Measurements from ENCODE around the gene CAST.

Gene CAST

DNA sequence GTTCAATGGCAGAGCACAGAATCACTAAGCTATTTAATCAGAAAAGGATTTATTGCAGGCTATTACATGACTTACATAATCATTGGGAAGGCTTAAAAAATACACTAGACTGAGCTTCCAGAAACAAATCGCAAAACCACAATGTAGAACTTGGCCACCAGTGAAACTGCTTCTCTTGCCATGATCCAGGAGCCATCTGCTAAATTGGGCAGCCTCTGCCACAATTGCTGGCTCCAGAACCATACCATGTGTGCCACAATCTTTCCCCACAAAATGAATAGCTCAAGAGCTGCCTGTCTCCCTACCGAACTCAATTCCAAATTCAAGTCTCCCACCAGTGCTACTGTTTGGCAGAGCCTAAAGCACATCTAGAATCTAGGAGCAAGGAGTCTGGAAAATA, 155.3 kb downstream of the CAST start:
- in situ Hi-C loops (cut with HindIII; ENCODE audit: low sequenced_read_pairs) = no loop called here
- DNase-seq (ENCODE audit: low read depth) = no peak
- H3K4me3 ChIP-seq (ENCODE audit: low read depth, low read length) = no peak overlapping the region
- TF ChIP-seq, protein P1, sequence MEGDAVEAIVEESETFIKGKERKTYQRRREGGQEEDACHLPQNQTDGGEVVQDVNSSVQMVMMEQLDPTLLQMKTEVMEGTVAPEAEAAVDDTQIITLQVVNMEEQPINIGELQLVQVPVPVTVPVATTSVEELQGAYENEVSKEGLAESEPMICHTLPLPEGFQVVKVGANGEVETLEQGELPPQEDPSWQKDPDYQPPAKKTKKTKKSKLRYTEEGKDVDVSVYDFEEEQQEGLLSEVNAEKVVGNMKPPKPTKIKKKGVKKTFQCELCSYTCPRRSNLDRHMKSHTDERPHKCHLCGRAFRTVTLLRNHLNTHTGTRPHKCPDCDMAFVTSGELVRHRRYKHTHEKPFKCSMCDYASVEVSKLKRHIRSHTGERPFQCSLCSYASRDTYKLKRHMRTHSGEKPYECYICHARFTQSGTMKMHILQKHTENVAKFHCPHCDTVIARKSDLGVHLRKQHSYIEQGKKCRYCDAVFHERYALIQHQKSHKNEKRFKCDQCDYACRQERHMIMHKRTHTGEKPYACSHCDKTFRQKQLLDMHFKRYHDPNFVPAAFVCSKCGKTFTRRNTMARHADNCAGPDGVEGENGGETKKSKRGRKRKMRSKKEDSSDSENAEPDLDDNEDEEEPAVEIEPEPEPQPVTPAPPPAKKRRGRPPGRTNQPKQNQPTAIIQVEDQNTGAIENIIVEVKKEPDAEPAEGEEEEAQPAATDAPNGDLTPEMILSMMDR (IDR thresholded peaks at IDR 0.05; ENCODE audit: low read depth, low read length, missing control alignments) = no peak

DNA sequence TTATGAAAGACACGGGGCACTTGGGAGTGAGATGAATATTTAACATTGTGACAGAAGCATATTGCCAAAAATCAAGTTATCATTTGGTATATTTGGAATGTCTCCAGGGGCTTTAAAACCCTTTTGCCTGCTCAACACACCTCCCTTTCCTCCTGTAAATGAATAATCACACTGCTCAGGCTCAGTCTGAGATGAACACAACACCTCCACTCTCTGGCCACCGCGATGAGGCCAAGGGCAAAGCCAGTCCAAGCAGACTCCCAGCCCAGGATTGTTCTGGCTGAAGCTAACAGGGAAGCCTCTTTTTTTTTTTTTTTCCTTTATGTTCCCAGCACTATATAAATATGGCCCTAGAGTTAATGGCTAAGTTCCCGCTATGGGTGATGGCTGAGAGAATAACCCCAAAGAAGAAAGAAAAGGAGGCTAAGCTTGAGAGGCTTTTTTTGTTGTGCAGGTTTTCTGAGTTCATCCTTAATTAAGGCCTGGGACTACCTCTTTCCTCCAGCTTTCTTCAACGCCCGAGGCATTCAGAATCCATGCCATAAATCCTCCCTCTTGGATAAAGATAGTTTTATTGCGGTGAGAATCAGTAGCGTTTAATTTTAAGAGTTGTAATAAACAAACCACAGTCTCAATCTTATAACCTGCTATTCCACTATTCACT, 156.1 kb downstream of the CAST start:
- in situ Hi-C loops (cut with HindIII; ENCODE audit: low sequenced_read_pairs) = no loop called here
- DNase-seq (ENCODE audit: low read depth) = no peak
- TF ChIP-seq, protein P1 (IDR thresholded peaks at IDR 0.05; ENCODE audit: low read depth, low read length, missing control alignments) = no peak

DNA sequence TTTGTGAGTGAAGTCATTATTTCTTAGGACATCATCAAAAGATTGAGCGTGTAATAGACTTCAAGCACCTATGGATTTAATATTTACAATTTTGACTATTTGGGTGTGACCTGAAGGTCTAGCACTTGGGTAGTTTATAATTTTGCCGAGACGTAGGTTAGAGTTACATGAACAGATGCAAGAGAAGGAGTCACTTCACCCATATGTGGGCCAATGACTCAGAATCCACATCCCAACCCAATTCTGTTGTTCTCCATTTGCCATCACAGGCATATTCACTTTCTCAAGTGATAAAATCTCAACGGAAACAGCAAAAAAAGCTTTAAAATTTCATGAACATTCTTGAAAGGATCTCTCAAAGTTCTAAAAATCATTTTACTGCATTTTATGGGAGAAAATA, 157.6 kb downstream of the CAST start:
- H3K4me3 ChIP-seq (ENCODE audit: low read depth, low read length) = no peak overlapping the region
- TF ChIP-seq, protein P1 (IDR thresholded peaks at IDR 0.05; ENCODE audit: low read depth, low read length, missing control alignments) = no peak
- in situ Hi-C loops (cut with HindIII; ENCODE audit: low sequenced_read_pairs) = no loop called here

More for the DNA sequence above, 156.1 kb downstream of the CAST start:
- no peak overlapping the region for H3K4me3 ChIP-seq (ENCODE audit: low read depth, low read length)

DNA sequence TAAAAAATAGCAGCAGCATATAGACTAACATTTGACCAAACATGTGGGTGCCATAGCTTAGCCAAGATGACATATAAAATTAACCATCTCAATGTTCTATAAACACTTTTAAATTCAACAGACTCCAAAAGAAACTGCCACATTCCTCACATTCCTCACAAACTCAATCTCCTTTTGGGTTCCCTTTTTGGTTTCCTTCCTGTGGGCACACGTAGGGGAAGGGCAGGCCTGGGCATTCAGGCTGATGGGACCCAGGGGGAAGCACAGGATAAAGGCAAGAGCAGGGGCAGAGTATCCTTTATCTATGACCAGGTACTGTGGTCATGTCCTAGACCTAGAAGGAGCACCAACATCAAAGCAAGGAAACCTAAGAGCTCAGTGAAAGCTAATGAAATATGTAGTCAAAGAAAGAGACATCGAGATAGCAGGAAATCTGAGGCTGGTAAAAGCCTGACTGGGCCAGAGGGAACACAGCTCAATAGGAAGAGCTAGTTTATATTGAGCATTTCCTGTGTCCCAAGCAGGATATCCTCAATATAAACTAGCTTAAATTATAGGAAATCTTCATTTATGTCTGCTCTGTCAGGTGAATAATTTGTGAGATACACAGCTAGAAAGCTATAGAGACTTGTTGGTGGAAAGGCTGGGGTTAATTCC, 159.2 kb downstream of the CAST start:
- TF ChIP-seq, protein P1 (IDR thresholded peaks at IDR 0.05; ENCODE audit: low read depth, low read length, missing control alignments) = no peak
- H3K4me3 ChIP-seq (ENCODE audit: low read depth, low read length) = no peak overlapping the region
- DNase-seq (ENCODE audit: low read depth) = no peak
- in situ Hi-C loops (cut with HindIII; ENCODE audit: low sequenced_read_pairs) = no loop called here

More for the DNA sequence above, 157.6 kb downstream of the CAST start:
- DNase-seq (ENCODE audit: low read depth) = no peak

DNA sequence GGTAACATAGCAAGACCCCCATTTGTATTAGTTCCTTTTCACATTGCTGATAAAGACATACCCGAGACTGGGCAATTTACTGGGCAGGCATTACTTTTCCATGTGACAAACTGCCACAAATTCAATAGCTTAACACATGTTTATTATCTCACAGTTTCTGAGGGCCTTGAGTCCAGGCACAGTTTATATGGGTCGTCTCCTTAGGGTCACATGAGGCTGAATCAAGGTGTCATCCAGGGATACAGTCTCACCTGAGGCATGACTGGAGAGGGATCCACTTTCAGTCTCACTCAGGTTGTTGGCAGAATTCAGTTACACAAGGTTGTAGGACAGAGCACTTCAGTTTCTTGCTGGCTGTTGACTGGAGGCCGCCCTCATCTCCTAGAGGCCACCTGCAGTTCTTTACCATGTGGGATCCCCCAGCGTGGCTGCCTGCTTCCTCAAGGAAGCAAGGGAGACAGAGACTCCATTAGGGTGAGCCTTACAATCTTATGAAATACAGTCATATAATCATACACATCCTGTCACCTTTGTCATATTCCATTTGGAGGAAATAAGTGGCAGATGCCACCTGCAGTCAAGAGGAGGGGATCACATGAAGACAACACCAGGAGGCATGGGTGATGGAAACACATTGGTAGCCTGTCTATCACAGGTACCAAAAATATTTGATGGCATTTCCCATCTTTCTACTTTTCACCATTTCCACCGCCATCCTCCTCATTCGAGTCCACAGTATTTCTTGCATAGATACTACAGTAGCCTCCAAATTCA, 160.7 kb downstream of the CAST start:
- DNase-seq (ENCODE audit: low read depth) = no peak
- H3K4me3 ChIP-seq (ENCODE audit: low read depth, low read length) = no peak overlapping the region
- in situ Hi-C loops (cut with HindIII; ENCODE audit: low sequenced_read_pairs) = no loop called here
- TF ChIP-seq, protein P1 (IDR thresholded peaks at IDR 0.05; ENCODE audit: low read depth, low read length, missing control alignments) = no peak

DNA sequence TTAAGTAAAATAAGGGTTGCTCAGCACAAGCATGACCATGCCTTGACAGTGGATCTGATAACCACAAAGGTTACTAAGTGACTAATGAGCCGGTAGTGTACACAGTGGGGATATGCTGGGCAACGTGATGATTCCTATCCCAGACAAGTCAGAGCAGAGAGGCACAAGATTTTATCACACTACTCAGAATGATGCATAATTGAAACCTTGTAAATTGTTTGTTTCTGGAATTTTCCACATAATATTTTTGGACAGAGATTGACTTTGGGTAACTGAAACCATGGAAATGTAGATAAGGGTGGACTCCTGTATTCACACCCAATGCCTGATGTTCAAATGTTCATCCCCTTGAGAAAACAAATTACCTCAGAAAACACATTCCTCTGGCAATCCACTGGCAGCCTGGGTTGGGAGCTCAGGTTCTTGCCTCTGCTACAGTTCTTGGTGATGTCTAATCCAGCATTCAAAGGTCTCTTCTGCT, 161.8 kb downstream of the CAST start:
- in situ Hi-C loops (cut with HindIII; ENCODE audit: low sequenced_read_pairs) = no loop called here
- TF ChIP-seq, protein P1 (IDR thresholded peaks at IDR 0.05; ENCODE audit: low read depth, low read length, missing control alignments) = no peak
- DNase-seq (ENCODE audit: low read depth) = no peak
- H3K4me3 ChIP-seq (ENCODE audit: low read depth, low read length) = no peak overlapping the region
